GM21367 (cell line): ENCODE results near the gene OR7D4.
"Not testable (repeated sequence)": the region's sequence is repeated elsewhere in the genome, so short reads cannot be mapped to it uniquely, and the experiment has no call there.

Experiments
- ATAC-seq: cut with Tn5 transposase; IDR thresholded peaks from one replicate; pipeline ENCODE4 v1.9.1; 2021; ENCODE audit not compliant: unreplicated experiment

OR7D4 gene

GRCh38 chr19:9219489-9219888, at the start of gene OR7D4:
OR7D4 (minus strand) TSS chr19:9219589; CDS start chr19:9214837, 4,752 bp downstream.
- ATAC-seq: no peak

GRCh38 chr19:9251236-9251635, 31.8 kb upstream of the OR7D4 start:
- ATAC-seq: no peak

GRCh38 chr19:9250630-9251029, 31.2 kb upstream of the OR7D4 start, which contains the start of gene OR7E24:
OR7E24 (plus strand) TSS chr19:9250930; CDS start chr19:9251044, 114 bp downstream.
- no peak for ATAC-seq

- ATAC-seq: no peak
Measured at GRCh38 chr19:9205501-9206113, 13.8 kb downstream of the OR7D4 start.

GRCh38 chr19:9198044-9198443, 21.3 kb downstream of the OR7D4 start:
- ATAC-seq: not testable (repeated sequence)

GRCh38 chr19:9189535-9189934, 29.9 kb downstream of the OR7D4 start:
- ATAC-seq: no peak

- no peak for ATAC-seq
Measured at GRCh38 chr19:9187191-9187590, 32.2 kb downstream of the OR7D4 start.

- ATAC-seq: no peak
Measured at GRCh38 chr19:9183000-9183399, 36.4 kb downstream of the OR7D4 start.

GRCh38 chr19:9178901-9179300, 40.5 kb downstream of the OR7D4 start, which contains the start of gene OR7D2:
OR7D2 (plus strand) TSS chr19:9178979; CDS start chr19:9185782, 6,803 bp downstream.
- ATAC-seq: no peak

GRCh38 chr19:9175326-9175725, 44.1 kb downstream of the OR7D4 start:
- no peak for ATAC-seq

- no peak for ATAC-seq
Measured at GRCh38 chr19:9171393-9171991, 47.9 kb downstream of the OR7D4 start.

GRCh38 chr19:9166846-9167245, 52.5 kb downstream of the OR7D4 start:
- ATAC-seq: no peak

GRCh38 chr19:9165261-9165660, 54.1 kb downstream of the OR7D4 start:
- no peak for ATAC-seq

GRCh38 chr19:9161427-9161826, 58.0 kb downstream of the OR7D4 start:
- no peak for ATAC-seq
